ENCODE results near the gene ARHGEF12.

DNA sequence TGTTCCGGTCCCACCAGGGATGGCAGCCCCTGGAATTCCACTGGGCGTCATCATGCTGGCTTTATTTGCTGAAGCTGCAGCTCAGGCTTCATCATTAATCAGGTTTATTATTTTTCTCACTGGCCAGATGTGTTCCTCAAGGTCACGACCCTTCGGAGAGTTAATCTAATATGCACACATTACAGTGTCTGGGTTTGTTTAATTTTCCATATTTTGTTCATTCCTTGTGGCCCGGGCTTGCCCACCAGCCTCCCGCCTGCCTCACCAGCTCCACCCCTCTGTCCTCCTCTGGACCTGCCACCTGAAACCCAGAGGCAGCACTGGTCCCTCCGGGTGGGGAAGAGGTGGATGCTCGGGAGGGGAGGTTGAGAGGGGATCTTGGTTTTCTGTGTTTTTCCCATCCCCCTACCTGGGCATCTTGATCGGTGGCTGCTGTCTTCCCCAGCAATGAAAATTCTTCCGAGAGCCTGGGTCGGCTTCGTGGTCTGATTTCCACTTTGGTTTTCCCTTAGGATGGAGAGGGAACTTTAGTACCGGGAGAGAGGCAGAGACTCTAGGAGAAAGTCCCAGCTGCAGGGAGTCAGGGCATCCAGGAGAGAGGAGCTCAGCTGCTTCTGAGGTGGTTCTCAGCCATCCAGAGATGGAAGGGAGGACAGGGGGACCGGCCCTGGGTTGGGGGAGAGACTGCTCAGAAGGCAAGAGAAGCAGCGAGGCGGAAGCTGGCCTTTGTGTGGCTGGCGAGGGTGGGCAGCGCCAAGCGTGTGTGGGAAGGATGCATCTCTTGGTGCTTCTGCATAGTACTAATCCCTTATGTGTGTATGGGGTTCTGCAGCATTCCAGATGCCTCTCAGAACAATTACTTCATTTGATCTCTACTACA is 177.5 kb downstream of the ARHGEF12 start:
- TF ChIP-seq, protein P1, sequence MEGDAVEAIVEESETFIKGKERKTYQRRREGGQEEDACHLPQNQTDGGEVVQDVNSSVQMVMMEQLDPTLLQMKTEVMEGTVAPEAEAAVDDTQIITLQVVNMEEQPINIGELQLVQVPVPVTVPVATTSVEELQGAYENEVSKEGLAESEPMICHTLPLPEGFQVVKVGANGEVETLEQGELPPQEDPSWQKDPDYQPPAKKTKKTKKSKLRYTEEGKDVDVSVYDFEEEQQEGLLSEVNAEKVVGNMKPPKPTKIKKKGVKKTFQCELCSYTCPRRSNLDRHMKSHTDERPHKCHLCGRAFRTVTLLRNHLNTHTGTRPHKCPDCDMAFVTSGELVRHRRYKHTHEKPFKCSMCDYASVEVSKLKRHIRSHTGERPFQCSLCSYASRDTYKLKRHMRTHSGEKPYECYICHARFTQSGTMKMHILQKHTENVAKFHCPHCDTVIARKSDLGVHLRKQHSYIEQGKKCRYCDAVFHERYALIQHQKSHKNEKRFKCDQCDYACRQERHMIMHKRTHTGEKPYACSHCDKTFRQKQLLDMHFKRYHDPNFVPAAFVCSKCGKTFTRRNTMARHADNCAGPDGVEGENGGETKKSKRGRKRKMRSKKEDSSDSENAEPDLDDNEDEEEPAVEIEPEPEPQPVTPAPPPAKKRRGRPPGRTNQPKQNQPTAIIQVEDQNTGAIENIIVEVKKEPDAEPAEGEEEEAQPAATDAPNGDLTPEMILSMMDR (IDR thresholded peaks at IDR 0.05) = no peak
- TF ChIP-seq ZFX (IDR thresholded peaks at IDR 0.05; ENCODE audit: borderline replicate concordance) = no peak

Data from 22Rv1 (cell line).